Cardiac septum (tissue), 1 donor: Measurements from ENCODE around the gene TTR. TPM values are rescaled to one million over a fixed set of nuclear protein-coding genes. Genes with fewer than 3 reads are reported as not detected.

ENCODE experiments used
- DNase-seq: peaks from one replicate; pipeline ENCODE4 v3.0.0-alpha.2; 2020; ENCODE audit warnings: low spot score
- intact Hi-C: fragments of 100-400 bp; cut with DNase I; formaldehyde crosslinking; loops from one replicate; pipeline ENCODE4 v1.14.0; 2022
- total RNA-seq: library from RNA; stranded (reverse); fragmentation: NEBNext Ultra II Directional; extraction: Animal tissue kit (Norgen Biotek cat#: 25700); gene quantifications from one replicate; pipeline ENCODE4 v1.2.1, GENCODE V29; 2021
- donor health status: DM: no; HTN: no; CAD: no.

TTR gene
- total RNA-seq, 1 donor from 2014 or later, result not detected

DNA sequence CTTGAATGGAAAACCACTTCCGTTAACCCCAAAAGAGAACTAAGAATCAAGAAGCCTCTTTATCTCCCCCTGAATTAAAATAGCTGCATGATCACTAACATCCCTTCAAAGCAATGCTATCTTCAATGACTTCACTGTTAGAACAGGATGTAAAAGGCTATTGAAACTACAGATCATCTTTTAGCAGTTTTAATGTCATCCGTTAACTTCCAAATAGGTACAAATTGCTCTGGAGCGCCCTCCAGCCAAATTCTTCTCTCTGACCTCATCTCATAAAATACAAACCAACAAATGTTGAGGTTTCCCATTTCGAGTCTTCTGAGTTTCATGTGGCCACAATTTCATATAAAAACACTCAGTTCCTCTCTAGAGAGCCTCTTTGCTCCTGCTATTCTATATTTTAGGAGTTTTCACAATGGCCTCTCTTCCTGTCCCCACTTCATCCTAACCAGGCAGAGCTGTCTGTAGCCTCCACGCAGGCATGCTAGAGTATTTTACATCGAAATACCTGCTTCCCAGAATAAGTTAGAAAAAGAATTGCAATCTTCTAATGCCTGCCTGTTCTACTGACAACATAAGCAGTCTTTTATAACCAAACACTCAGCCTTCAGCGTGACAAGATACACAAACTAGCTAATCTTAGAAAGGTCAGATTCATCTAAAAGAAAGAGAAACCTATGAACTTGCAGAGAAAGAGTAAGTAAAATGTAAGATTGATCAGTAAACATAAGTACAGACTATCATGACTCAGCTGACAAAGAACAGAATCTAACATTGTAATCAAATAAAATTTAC is 54.9 kb downstream of the TTR start:
- intact Hi-C loops, result no loop called here
- no peak for DNase-seq

DNA sequence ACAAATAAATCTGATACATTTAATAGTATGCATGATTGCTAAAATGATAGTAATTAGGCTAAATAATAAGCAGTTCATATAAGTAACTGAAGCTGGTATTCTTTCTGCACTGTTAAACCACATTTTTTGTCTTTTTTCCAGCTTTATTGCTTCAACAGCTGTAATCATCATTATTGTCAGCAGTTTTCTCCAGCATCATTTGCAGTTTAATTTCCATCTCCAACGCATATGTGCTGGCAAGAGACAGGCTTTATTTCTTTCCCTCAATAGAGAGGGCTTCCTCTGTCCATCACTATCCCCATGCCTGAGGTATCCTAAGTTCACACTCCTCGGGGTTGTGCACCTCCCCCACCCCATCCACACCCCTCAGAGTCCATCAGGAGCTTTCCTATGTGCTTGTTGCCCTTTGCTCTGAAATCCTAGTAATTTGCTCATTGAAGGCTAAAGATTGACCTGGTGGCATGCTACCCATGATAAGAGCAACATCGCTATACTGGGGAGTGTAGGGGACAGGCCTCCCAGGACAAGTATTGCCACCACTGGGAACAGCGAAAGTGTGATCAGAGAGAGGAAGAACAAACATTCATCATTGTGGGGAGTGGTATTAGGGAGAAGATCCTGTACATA is 55.6 kb downstream of the TTR start:
- DNase-seq, result no peak
- intact Hi-C loops, result no loop called here

Other genes with a start within 250 kb of the TTR start
- gene DSG4, start 215.1 kb upstream of the TTR start, total RNA-seq, result not detected
- not detected for gene DSG3, start 144.1 kb upstream of the TTR start, total RNA-seq
- 34.4 TPM for gene DSG2, start 93.7 kb upstream of the TTR start, total RNA-seq
- 5.3 TPM for gene B4GALT6, start 92.7 kb downstream of the TTR start, total RNA-seq
- not detected for gene SLC25A52, start 169.0 kb downstream of the TTR start, total RNA-seq